HG03460 (cell line): ENCODE results near the gene CACNA1D.

Source experiments
- ATAC-seq: cut with Tn5 transposase; IDR thresholded peaks from one replicate; pipeline ENCODE4 v1.9.1; 2021; ENCODE audit not compliant: unreplicated experiment

Gene CACNA1D

GRCh38 chr3:53680028-53680427 lies 185.6 kb downstream of the CACNA1D start:
- no peak for ATAC-seq

- ATAC-seq, result no peak
Observed at GRCh38 chr3:53682807-53683206, 188.4 kb downstream of the CACNA1D start.

- no peak for ATAC-seq
Observed at GRCh38 chr3:53688066-53688465, 193.7 kb downstream of the CACNA1D start.

- no peak for ATAC-seq
Observed at GRCh38 chr3:53688989-53689388, 194.6 kb downstream of the CACNA1D start.

GRCh38 chr3:53689681-53690080 lies 195.3 kb downstream of the CACNA1D start:
- no peak for ATAC-seq

GRCh38 chr3:53690521-53690920 lies 196.1 kb downstream of the CACNA1D start:
- no peak for ATAC-seq

GRCh38 chr3:53691349-53691748 lies 196.9 kb downstream of the CACNA1D start:
- ATAC-seq, result no peak

- ATAC-seq, result no peak
Observed at GRCh38 chr3:53691885-53692284, 197.5 kb downstream of the CACNA1D start.

GRCh38 chr3:53693451-53693850 lies 199.0 kb downstream of the CACNA1D start:
- ATAC-seq, result no peak

GRCh38 chr3:53694046-53694445 lies 199.6 kb downstream of the CACNA1D start:
- ATAC-seq, result no peak

GRCh38 chr3:53694666-53695323 lies 200.4 kb downstream of the CACNA1D start:
- no peak for ATAC-seq

- no peak for ATAC-seq
Observed at GRCh38 chr3:53695324-53695690, 200.9 kb downstream of the CACNA1D start.

- ATAC-seq, result no peak
Observed at GRCh38 chr3:53696401-53697172, 202.2 kb downstream of the CACNA1D start.

- ATAC-seq, result no peak
Observed at GRCh38 chr3:53700441-53700840, 206.0 kb downstream of the CACNA1D start.

- no peak for ATAC-seq
Observed at GRCh38 chr3:53702776-53703530, 208.5 kb downstream of the CACNA1D start.

GRCh38 chr3:53703630-53704362 lies 209.4 kb downstream of the CACNA1D start:
- no peak for ATAC-seq

- no peak for ATAC-seq
Observed at GRCh38 chr3:53704363-53704725, 209.9 kb downstream of the CACNA1D start.

GRCh38 chr3:53705024-53705745 lies 210.8 kb downstream of the CACNA1D start:
- no peak for ATAC-seq

- ATAC-seq, result no peak
Observed at GRCh38 chr3:53705774-53706173, 211.4 kb downstream of the CACNA1D start.

GRCh38 chr3:53707222-53707621 lies 212.8 kb downstream of the CACNA1D start:
- no peak for ATAC-seq
